PC-9 (cell line): Measurements from ENCODE around the gene ARHGAP10. TPM values are rescaled to one million over a fixed set of nuclear protein-coding genes. Genes with fewer than 3 reads are reported as not detected.

Experiments used
- BruUV-seq: library from RNA; stranded (reverse); fragments of 400-500 nt; replicated peaks from 2 replicates; lab custom pipeline; 2021; lab: Mats Ljungman, UMichigan
- CTCF ChIA-PET: fragments of 300-600 bp; sonication (Branson Sonifier 250); formaldehyde crosslinking; loops from one replicate; lab custom pipeline; 2022; ENCODE audit warnings: antibody characterized with exemption; lab: Charles Lee
- POLR2A ChIA-PET: fragments of 300-600 bp; sonication (Branson Sonifier 250); formaldehyde crosslinking; loops from one replicate; lab custom pipeline; 2022; ENCODE audit warnings: antibody characterized with exemption; ENCODE audit not compliant: unreplicated experiment; lab: Charles Lee
- DNase-seq, 2 experiments: peaks; one replicate each; pipeline versions ENCODE4 v3.0.0 to v3.0.0-alpha.2; 2015 to 2022; ENCODE audit warnings: mixed read lengths in 1 of 2
- H2AFZ ChIP-seq: fragments of 200-600 bp; sonication (generic); 2 replicates; pipeline ENCODE4 v1.8.1; 2017; ENCODE audit warnings: antibody characterized with exemption
- H3F3A ChIP-seq: fragments of 200-600 bp; sonication (generic); 2 replicates; pipeline ENCODE4 v1.8.1; 2017; ENCODE audit warnings: antibody characterized with exemption, mild to moderate bottlenecking, low read depth; ENCODE audit not compliant: insufficient read depth
- H3K27ac ChIP-seq: fragments of 200-600 bp; sonication (generic); 2 replicates; pipeline ENCODE4 v1.6.1; 2016; ENCODE audit warnings: mixed run types
- H3K27me3 ChIP-seq: fragments of 200-600 bp; sonication (generic); 2 replicates; pipeline ENCODE4 v1.6.1; 2016; ENCODE audit warnings: low read depth, mixed run types; ENCODE audit not compliant: insufficient read depth
- H3K36me3 ChIP-seq: fragments of 200-600 bp; sonication (generic); 2 replicates; pipeline ENCODE4 v1.6.1; 2016; ENCODE audit warnings: low read depth, mixed run types
- H3K4me1 ChIP-seq: fragments of 200-600 bp; sonication (generic); replicated peaks from 2 replicates; pipeline ENCODE4 v1.6.1; 2016; ENCODE audit warnings: mixed run types; ENCODE audit not compliant: insufficient read depth
- H3K4me2 ChIP-seq: fragments of 200-600 bp; sonication (generic); 2 replicates; pipeline ENCODE4 v1.6.1; 2017; ENCODE audit warnings: mixed run types
- H3K4me3 ChIP-seq: fragments of 200-600 bp; sonication (generic); 2 replicates; pipeline ENCODE4 v1.6.1; 2016; ENCODE audit warnings: mixed run types
- H3K79me2 ChIP-seq: fragments of 200-600 bp; sonication (generic); 2 replicates; pipeline ENCODE4 v1.6.1; 2017; ENCODE audit warnings: low read depth, mixed run types
- H3K9me2 ChIP-seq: fragments of 200-600 bp; sonication (generic); 2 replicates; pipeline ENCODE4 v1.8.1; 2017; ENCODE audit warnings: mild to moderate bottlenecking; ENCODE audit not compliant: insufficient read depth
- H3K9me3 ChIP-seq: fragments of 200-600 bp; sonication (generic); 2 replicates; pipeline ENCODE4 v1.8.1; 2016; ENCODE audit warnings: low read depth; ENCODE audit not compliant: insufficient read depth
- H4K20me1 ChIP-seq: fragments of 200-600 bp; sonication (generic); 2 replicates; pipeline ENCODE4 v1.8.1; 2017; ENCODE audit not compliant: insufficient read depth
- CTCF ChIP-seq: fragments of 200-600 bp; sonication (generic); conservative IDR thresholded peaks from 2 replicates; pipeline ENCODE4 v1.6.1; 2017; ENCODE audit warnings: mixed run types, antibody characterized with exemption, mild to moderate bottlenecking, moderate library complexity
- EZH2 ChIP-seq: fragments of 200-600 bp; sonication (generic); IDR thresholded peaks from 2 replicates; pipeline ENCODE4 v1.8.0; 2017; ENCODE audit warnings: antibody characterized with exemption, low read depth
- intact Hi-C: fragments of 100-400 bp; cut with micrococcal nuclease; formaldehyde crosslinking; loops from one replicate; pipeline ENCODE4 v1.10.0; 2022; ENCODE audit not compliant: unreplicated experiment
- total RNA-seq: library from RNA; stranded (reverse); gene quantifications from 2 replicates; pipeline ENCODE4 v1.2.3, GENCODE V29; 2021

Gene ARHGAP10
- total RNA-seq, 1 experiment from 2014 or later = 27.5 TPM

- Histone ChIP-seq H3K9me2 (no peaks in the 10 kb centered on the region), H3K27me3 (no peaks in the 10 kb centered on the region), H4K20me1 (no peaks in the 10 kb centered on the region), H3K4me1 (no peaks in the 10 kb centered on the region), H3K4me3 (no peak overlapping the region), H3K79me2 (no peaks in the 10 kb centered on the region), H3K36me3 (no peaks in the 10 kb centered on the region), H3K27ac (no peak overlapping the region), H3K9me3 (no peaks in the 10 kb centered on the region), H3K4me2 (no peak overlapping the region), H2AFZ (no peak overlapping the region), H3F3A (no peaks in the 10 kb centered on the region)
- CTCF ChIA-PET = interaction anchor here (0.6 kb wide), 1 partner anchor 108 kb away, joined by 3 read pairs; no protein-coding TSS in a partner anchor
- POLR2A ChIA-PET = no interaction called here
- no TSS peak for BruUV-seq
- no peak for TF ChIP-seq CTCF
- no peak for TF ChIP-seq EZH2
- intact Hi-C loops = no loop called here
- DNase-seq = no peak
Observed at GRCh38 chr4:147844781-147845180, 112.9 kb downstream of the ARHGAP10 start.

GRCh38 chr4:147846318-147847155 lies 114.6 kb downstream of the ARHGAP10 start:
- no peaks in the 10 kb centered on the region for H3F3A ChIP-seq
- H3K4me2 ChIP-seq = no peak overlapping the region
- no peak for DNase-seq
- intact Hi-C loops = no loop called here
- H2AFZ ChIP-seq = no peak overlapping the region
- H3K79me2 ChIP-seq = no peaks in the 10 kb centered on the region
- no peak overlapping the region for H3K27ac ChIP-seq
- CTCF ChIA-PET = interaction anchor here (0.6 kb wide), 1 partner anchor 138 kb away, joined by 3 read pairs; no protein-coding TSS in a partner anchor
- no TSS peak for BruUV-seq
- H3K36me3 ChIP-seq = no peaks in the 10 kb centered on the region
- no peaks in the 10 kb centered on the region for H4K20me1 ChIP-seq
- H3K9me3 ChIP-seq = no peaks in the 10 kb centered on the region
- H3K4me3 ChIP-seq = no peak overlapping the region
- POLR2A ChIA-PET = no interaction called here
- H3K27me3 ChIP-seq = no peaks in the 10 kb centered on the region
- no peaks in the 10 kb centered on the region for H3K4me1 ChIP-seq
- TF ChIP-seq EZH2 (no peak), CTCF (no peak)
- no peaks in the 10 kb centered on the region for H3K9me2 ChIP-seq

DNA sequence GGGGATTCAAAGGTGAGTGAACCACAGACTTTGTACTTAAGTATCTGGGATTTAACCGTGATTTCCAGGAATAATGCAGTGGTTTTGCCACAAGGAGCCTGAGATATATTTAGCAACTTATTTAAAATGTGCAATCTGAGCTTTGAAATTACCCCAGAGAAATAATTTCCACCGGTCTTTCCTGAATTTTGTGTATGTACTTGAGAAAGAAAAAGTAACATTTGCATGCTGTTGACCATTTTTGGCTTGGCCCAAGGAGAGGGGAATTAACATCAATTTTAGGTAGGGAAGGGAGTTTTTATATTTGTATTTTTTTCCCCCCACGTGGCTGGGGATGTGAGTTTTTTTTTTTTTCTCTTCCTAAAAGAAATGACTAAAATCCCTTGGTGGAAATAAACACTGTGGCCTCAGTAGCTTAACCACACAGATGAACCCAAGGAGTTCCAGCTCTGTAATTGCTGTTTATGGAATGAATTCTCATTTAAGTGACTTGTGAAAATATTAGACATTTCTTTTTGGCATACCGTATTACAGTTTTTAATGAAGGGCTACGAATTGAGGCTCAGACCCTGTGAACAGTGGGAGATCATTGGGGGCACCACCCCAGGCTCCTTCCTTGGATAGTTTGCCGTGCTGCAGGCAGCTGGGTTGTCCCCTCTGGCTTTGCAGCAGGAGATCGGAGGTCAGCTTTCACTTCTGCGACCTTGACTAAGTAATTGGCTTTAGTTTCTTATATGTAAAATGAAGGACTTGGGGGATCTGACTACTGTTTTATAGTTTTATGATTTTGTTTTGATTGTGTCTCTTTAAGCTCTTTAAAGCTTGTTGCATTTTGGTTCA lies 116.1 kb downstream of the ARHGAP10 start:
- no TSS peak for BruUV-seq
- no peaks in the 10 kb centered on the region for H3K36me3 ChIP-seq
- H2AFZ ChIP-seq = no peak overlapping the region
- H3F3A ChIP-seq = no peaks in the 10 kb centered on the region
- no peaks in the 10 kb centered on the region for H3K27me3 ChIP-seq
- no peaks in the 10 kb centered on the region for H3K9me3 ChIP-seq
- H3K79me2 ChIP-seq = no peaks in the 10 kb centered on the region
- no peaks in the 10 kb centered on the region for H3K9me2 ChIP-seq
- no peak overlapping the region for H3K4me3 ChIP-seq
- H3K4me2 ChIP-seq = no peak overlapping the region
- intact Hi-C loops = no loop called here
- DNase-seq = no peak
- ChIA-PET POLR2A (interaction anchor here (0.5 kb wide), 1 partner anchor 209 kb away, joined by 6 read pairs; no protein-coding TSS in a partner anchor), CTCF (no interaction called here)
- H3K4me1 ChIP-seq = no peaks in the 10 kb centered on the region
- H3K27ac ChIP-seq = no peak overlapping the region
- no peaks in the 10 kb centered on the region for H4K20me1 ChIP-seq
- TF ChIP-seq EZH2 (no peak), CTCF (no peak)
